NCI-H1417 (cell line): ENCODE results near the gene NANOS2.

Experiments used
- DNase-seq, 3 experiments: peaks; one replicate each; lab custom pipeline; 2025; lab: John Stamatoyannopoulos, UW

NANOS2 gene

DNA sequence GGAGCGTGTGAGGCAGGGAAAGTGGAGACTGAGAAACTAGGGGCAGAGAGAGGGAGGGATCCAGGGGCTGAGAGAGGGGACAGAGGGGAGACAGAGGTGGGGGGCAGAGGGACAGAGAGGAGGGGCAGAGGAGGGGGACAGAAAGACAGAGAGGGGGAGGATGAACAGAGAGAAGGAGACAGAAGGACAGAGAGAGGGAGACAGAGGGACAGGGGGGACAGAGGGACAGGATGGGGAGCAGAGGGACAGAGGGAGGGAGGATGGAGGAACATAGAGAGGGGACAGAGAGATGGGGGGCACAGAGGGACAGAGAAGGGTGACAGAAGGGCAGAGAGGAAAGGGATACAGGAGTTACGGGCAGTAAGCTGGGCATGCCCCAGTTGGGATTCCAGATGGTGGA, 14.7 kb upstream of the NANOS2 start:
- DNase-seq = no peak

DNA sequence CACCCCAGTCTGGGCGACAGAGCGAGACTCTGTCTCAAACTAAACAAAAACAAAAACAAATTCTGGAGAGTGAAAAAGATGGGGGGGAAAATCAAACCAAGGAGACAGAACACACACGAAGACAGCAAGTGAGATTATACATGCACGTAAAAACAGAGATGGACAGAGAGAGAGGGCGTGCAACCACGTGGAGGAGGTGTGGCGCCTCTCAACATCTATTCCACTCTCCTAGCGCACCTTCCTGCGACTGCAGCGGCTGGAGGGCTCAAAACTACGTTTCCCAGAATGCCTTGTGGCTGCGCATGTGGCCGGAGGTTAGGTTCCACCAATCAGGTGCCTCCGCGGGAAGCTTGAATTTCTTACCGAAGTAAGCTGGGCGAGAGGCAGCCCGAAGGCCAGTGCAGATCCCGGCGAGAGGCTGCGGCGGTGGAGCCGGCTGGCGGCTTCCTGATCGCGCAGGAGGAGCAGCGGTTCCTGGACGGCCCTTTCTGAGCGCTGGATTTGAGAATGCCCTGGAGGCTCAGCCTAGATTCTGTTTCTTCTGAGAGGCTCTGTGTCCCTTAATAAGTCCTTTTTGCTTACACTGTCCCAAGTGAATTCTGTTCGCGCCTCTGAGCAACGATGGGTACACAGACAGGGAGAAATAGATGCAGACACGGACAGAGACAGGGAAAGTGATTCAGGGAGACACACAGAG, 13.1 kb upstream of the NANOS2 start:
- DNase-seq = peak; percentile 91 to 99 (median 96)

DNA sequence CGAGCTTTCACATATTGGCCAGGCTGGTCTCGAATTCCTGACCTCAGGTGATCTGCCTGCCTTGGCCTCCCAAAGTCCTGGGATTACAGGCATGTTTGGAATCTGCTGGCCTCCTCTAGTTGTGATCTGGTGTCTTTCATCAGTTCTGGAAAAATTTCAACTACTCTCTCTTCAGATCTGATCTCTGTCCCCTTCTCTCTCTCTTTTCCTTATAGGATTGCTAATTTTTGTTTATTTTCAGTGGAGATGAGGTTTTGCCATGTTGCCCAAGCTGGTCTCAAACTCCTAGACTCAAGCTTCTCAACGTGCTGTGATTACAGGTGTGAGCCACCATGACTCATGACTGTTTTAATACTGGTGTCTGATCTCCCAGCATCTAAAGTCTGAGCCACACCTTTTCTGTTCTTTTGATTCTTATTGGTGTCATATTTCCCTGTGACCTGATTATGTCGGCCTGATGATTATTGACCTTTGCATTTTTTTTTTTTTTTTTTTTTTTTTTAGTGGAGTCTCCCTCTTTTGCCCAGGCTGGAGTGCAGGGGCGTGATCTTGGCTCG, 10.4 kb upstream of the NANOS2 start:
- no peak for DNase-seq

DNA sequence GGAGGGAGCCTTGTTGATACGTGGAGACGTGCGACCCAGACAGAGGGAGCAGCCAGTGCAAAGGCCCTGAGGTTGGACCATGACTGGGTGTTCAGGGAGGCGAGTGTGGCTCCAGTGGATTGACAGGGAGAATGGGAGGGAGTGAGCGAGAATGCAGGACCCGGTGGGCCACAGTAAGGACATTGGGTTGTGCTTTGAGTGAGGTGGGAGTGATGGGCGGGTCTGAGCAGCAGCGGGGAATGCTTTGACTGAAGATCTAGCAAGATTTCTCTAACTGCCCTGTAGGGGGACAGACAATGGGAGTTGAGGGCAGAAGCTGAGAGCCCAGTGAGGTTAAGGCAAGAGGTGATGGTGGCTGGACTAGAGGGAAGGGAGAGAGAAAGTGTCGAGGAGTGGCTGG, 7.7 kb upstream of the NANOS2 start:
- DNase-seq = no peak

DNA sequence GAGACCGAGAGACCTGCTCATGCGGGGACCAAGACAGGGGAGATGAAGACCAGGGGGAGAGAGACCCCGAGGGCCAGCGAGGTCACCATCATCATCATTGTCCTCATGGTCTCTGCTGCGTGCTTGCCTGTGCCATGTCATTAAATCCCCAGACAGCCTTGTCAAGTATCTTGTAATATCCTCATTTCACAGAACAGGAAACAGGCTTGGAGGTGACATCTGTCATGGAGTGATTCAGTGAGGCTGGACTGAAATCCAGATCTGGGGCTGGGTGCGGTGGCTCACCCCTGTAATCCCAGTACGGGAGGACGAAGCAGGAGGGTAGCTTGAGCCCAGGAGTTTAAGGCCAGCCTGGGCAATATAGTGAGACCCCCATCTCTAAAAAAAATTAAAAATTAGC, 5.9 kb upstream of the NANOS2 start:
- no peak for DNase-seq

DNA sequence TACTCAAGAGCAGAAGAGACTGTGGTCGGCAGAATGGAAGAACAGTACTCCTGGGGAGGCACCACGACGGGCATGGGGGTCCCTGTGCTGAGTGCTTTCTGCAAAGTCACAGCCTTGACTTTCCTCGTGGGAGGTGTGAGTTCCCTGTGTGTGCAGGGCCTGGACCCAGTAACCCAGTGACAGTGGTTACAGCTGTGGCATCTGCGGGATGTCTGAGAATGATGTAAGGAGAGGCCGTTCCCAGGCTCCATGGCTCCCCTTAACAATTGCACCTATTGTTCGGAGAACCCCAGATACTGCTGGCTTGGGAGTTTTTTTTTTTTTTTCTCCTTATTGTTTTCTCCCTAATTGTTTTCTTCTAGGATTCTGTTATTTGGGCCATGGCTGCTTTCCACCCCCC, 5.1 kb upstream of the NANOS2 start:
- DNase-seq = no peak

DNA sequence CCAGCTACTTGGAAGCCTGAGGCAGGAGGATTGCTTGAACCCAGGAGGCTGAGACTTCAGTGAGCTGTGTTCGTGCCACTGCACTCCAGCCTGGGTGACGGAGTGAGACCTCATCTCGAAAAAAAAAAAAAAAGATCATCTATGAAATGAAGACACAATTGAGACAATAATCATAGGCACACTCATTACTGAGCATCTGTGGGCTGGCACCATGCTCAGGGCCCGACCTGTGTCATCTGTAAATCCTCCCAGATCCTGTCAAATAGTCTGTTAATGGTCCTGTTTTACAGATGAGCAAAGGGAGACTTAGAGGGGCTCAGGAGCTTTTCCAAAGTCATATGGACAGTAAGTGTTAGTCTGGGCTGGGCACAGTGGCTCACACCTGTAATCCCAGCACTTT, 4.1 kb upstream of the NANOS2 start:
- DNase-seq = no peak

DNA sequence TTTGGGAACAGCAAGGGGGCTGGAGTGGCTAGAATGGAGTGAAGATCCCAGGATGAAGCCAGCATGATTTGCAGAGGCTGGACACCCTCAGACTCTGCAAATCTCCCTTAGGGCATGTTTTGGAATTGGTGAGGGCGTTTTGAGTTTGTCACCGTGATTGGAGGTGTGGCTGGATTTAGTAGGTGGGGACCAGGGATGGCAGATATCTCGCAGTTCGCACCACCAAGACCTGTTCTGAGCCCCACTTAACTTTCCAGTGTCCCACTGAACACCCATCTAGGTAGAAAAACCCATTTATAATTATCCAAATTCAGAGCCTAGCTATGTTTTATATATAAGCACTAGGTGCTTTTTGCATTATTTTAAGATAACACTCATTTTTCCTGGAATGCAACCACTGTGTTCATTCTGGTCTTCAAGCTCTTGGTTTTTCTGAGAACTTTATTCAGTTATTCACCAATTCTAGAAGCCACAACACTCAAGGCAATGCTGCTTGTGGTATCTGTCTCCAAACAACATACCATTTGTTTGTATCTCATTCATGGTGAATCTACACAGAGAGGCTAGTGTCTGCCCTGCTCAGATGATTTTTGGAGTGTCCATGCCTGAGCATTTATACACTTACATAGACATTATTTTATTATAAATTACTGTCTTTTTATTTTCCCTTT, 3.0 kb upstream of the NANOS2 start:
- no peak for DNase-seq

DNA sequence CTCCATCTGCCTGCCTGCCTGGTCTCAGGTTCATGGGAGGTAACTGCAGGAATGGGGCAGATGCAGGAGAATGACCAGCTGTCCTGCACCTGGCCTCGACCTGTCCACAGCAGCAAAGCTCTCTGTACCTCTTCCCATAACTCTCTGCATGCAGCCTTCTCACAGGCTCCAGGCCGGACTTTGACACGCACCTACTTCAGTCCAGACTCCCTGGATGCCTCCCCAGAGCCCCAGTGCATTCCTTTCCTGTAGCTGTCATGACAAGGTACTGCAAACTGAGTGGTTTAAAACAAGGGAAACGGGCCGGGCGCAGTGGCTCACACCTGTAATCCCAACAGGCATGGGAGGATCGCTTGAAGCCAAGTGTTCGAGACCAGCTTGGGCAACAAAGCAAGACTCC, 3.3 kb downstream of the NANOS2 start:
- DNase-seq = no peak

DNA sequence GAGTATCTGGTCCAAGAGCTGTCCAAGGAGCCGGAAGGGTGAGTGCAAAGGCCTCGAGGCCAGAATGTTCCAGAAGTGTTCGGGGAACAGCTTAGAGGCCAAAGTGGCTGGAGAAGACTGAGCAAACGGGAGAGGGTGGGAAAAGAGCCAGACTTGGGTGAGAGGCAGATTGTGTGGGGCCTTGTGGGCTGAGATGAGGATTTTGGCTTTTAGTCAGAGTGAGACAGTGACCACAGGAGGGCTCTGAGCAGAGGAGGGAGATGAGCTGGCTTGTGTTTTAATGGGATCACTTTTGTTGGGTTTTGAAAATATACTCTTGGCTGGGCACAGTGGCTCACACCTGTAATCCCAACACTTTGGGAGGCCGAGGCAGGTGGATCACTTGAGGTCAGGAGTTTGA, 5.6 kb downstream of the NANOS2 start:
- DNase-seq = no peak

DNA sequence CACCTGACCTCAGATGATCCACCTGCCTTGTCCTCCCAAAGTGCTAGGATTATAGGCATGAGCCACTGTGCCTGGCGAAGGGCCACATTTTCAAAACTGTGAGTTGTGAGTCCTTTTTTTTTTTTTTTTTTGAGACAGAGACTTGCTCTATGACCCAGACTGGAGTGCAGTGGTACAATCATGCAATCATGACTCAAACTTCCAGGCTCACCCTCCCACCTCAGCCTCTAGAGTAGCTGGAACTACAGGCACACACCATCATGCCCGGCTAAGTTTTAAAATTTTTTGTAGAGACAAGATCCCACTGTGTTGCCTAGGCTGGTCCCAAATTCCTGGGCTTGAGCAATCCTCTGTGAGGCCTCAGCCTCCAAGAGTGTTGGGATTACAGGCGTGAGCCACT, 8.4 kb downstream of the NANOS2 start:
- no peak for DNase-seq

DNA sequence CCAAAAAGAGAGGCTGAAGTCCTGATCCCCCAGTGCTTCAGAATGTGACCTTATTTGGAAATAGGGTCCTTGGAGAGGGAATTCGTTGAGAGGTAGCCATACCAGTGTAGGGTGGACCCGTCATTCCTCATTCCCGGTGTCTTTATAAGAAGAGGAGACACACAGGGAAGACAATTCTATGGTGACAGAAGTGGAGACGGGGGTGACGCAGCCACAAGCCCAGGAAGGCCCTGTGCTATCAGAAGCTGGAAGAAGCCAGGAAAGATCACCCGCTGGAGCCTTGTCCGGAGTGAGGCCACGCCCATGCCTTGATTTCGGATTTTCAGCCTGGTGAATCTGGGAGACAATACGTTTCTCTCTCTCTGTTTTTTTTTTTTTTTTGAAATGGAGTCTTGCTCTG, 9.6 kb downstream of the NANOS2 start:
- no peak for DNase-seq

DNA sequence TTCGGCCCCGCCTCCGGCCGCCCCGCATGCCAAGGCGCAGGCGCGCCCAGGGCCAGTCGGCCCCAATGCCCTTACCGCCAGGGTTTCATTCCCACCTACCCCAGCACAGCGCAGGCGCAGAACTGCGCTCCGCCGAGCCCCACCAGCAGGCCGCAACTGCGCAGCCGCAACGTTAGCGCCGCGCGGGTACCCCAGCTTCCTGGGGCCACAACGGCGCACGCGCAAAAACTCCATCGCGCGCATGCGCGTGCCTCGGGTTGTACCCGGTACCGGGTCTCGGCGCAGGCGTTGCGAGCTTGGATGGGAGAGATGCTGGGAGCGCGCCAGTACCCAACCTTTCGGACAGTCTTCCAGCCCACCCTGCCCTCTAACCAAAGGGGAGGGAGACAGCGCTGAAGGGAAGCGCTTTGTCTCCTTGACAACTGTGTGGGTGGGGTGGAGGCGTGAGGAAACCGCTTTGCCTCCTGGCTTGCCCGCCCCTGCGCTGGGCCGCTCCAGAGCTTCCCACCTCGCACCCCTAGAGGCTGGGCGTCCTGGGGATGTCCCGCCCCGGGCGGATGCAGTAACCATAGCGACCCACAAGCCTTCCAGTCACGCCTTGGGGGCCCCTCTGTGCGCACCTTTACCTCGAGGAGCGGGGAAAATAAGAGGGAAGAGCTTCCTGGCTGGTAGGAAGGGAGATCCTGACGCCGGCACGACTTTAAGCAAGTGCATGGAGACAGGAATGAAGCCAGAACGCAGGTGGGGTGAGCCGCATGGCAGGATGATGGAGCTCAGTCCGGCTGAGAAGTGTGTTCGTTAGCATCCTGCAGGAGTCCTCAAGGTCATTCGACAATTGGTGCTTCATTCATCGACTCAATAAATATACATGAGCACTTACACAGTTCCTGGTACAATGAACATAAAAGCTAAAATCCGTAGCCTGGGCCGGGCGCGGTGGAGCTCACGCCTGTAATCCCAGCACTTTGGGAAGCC, 11.6 kb downstream of the NANOS2 start:
- peak; percentile 98 to 99 (median 99) for DNase-seq

DNA sequence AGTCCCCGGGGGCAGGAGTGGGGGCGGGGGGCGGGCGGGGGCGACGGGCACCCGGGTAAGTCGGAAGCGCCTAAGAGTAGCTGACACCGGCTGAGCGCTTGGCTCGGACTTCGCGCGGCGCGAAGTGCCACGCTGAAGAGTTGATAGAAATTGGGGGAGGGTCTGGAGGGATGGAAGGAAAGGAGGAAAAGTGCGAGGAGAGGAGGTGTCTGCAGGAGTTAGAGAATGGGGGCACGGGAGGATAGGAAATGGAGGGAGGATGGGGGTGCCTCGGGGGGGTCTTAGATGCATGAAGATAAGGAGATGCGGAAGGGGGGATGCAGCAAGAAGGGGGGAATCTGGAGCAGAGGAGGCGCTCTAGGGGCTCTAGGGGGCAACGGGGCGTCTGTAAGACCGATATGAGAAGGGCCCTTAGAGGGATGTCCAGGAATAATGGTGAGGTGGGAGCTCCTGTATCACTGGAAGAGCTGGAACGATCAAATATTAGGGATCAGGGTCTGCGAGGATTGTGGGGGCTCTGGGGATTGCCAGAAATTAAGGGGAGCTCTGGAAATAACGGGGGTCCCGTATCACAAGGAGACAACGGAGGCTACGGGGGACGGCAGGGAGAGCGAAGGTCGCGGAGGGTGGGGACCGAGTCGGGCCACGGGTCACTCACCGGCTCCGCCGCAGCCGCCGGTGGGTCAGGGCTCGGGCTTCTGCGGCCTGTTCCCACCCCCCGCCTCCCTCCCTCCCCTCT, 12.5 kb downstream of the NANOS2 start, which contains the start of gene MYPOP:
TSS of gene MYPOP (minus strand) at position 702 of the 739 bp plus-strand sequence. CDS start 840 bp downstream, outside the sequence.
- peak; percentile 22 to 67 (median 56) for DNase-seq

DNA sequence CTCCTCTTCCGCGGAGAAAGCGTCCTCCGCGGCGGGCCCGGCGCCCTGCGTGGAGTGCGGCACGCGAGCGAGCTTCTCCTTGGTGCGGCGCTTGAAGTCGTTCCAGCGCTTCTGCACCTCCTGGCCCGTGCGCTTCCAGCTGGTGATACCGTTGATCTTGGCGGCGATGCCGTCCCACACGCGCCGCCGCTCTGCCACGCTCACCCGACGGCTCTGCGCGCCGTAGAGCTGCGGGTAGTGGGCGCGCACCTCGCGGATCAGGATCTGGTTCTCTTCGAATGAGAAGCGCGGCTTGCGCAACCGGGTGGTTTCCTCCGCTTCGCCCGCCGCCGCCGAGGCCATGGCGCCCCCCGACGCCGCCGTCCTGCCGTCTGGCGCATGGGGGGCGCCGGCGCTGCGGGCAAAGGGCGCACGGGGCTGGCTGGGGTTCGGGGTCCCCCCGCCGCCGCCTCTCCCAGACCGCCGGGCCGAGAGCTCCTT, 13.1 kb downstream of the NANOS2 start:
- DNase-seq = peak; percentile 31 to 53 (median 40)

DNA sequence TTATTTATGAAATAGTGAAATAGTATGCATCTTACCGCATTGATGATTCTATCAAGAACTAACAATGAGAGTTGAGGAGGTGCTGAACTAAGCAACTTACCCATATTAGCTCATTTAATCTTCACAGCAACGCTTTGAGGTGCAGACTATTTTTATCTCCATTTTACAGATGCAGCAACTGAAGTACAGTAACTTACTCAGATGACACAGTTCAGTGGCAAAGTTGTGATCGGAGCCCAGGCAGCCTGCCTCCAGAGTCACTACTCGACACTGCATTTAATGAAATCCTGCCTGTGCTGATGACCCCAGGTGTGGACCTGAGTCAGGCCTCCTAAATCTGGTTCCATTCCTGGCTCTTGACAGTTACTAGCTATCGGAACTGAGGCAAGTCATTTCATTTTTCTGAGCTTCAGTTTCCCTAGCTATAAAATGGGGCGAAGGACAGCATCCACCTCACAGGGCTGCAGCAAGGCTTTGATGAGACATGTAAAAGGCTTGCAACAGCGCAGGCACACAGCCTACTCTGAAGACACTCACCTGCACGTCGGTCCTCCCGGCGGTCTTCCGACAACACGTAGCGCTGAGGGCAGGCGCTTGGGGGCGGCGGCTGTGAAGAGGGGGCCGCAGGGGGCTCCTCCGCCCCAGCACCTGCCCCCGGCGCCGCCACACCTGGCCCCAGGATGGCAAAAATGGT, 13.7 kb downstream of the NANOS2 start:
- DNase-seq = peak in 1 of 3 experiments; percentile 40

DNA sequence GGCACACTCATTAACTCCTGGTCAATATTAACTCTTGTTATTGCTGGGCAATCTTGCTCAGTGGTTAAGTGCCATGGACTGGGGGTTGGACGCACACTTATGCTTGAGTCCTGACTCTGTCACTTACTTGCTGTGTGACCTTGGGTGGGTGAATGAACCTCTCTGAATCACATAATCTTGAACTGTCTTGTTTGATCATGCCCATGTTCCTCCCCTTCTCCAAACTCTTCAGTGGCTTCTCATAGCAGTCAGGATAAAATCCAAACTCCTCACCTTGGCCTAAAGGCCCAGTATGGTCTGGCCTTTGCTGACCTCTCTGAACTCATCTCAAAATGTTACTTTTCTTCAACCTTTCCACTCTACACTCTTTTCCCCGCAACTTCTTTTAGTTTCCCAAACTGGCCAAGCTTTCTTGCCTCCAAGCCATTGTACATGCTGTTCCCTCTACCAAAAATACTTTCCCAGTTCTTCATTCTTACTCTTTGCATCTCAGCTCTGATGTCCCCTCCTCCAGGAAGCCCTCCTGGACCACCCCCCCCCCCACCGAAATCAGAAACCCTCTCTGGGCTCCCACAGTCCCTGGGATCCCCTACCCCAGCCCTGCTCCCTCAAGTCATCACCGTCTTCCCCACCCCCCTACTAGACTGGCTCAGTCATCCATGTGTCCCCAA, 14.5 kb downstream of the NANOS2 start:
- DNase-seq = no peak

DNA sequence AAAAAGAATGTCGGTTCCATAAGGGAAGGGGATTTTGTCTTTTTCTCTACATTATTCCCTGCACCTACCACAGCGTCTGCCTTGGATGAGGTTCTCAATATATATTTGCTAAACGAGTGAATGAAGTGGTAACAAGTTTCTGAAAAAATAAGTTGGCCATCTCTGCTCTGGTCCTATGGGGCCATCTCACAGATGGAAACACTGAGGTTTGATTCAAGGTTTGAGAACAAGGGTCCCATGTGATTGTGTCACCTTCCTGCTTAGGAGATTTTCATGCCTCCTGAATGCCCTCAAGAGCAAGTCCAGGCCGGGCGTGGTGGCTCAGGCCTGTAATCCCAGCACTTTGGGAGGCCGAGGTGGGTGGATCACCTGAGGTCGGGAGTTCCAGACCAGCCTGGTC, 15.3 kb downstream of the NANOS2 start:
- DNase-seq = no peak

DNA sequence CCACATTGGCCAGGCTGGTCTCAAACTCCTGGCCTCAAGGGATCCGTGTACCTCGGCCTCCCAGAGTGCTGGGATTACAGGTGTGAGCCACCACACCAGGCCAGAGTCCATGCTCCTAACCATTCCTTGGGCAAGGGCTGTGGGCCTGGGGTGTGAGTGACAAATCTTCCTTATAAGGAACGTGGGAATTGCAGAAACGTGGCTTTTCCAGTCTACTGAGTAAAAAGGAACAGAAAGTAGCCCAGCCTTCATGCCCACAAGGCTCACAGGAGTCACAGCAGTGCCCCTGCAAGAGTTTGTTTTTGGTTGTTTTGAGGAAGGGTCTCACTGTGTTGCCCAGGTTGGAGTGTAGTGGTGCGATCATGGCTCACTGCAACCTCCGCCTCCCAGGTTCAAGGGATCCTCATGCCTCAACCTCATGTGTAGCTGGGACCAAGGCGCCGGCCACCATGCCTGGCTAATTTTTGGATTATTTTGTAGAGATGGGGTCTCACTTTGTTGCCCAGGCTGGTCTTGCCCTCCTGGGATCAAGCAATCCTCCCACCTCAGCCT, 17.2 kb downstream of the NANOS2 start:
- DNase-seq = no peak
